Cardiac muscle cell (in vitro differentiated cells and primary cell): ENCODE data around the gene PAFAH1B1. TPM values are rescaled to one million over a fixed set of nuclear protein-coding genes. Genes with fewer than 3 reads are reported as not detected.

ENCODE experiments used
- DNase-seq, 2 donors: peaks; one replicate each; pipeline versions ENCODE4 v3.0.0 to v3.0.0-alpha.2; 2010 to 2017; ENCODE audit warnings: low read depth in 1 of 2, low spot score in 1 of 2
- H3K27ac ChIP-seq: fragments of 200-600 bp; sonication (generic); 2 replicates; pipeline ENCODE4 v1.5.1; 2016
- H3K27me3 ChIP-seq: fragments of 200-600 bp; sonication (generic); 2 replicates; pipeline ENCODE4 v1.6.0; 2016; ENCODE audit warnings: control low read depth
- H3K36me3 ChIP-seq: fragments of 200-600 bp; sonication (generic); 2 replicates; pipeline ENCODE4 v1.5.1; 2016; ENCODE audit warnings: control low read depth
- H3K4me1 ChIP-seq: fragments of 200-600 bp; sonication (generic); 2 replicates; pipeline ENCODE4 v1.8.1; 2017; ENCODE audit warnings: low read depth, mild to moderate bottlenecking, mixed run types
- H3K4me3 ChIP-seq: fragments of 200-600 bp; sonication (generic); 2 replicates; pipeline ENCODE4 v1.5.1; 2016; ENCODE audit warnings: mild to moderate bottlenecking
- H3K9me3 ChIP-seq: fragments of 200-600 bp; sonication (generic); 2 replicates; pipeline ENCODE4 v1.5.1; 2017; ENCODE audit warnings: low read depth, mild to moderate bottlenecking, control low read depth
- CTCF ChIP-seq: IDR thresholded peaks from 2 replicates; pipeline ENCODE4 v1.5.1; 2012; ENCODE audit warnings: low read depth, mild to moderate bottlenecking, low read length
- polyA plus RNA-seq: library from polyadenylated mRNA; unstranded; fragments of >200 nt; fragmentation: Nextera tagmentation; extraction: Ambion mirVana; gene quantifications from 2 replicates; pipeline ENCODE4 v1.2.1, GENCODE V29; 2016
- total RNA-seq: library from RNA; depleted of rRNA; stranded (reverse); fragments of >200 nt; gene quantifications from 2 replicates; pipeline ENCODE4 v1.2.3, GENCODE V29; 2016

PAFAH1B1 gene
- total and polyA plus RNA-seq, 2 experiments from 2014 or later = 49.3 to 79.3 TPM

- no peak for DNase-seq
- no peak overlapping the region for H3K27ac ChIP-seq
- H3K9me3 ChIP-seq = no peaks in the 10 kb centered on the region
- TF ChIP-seq CTCF = no peak
- H3K4me3 ChIP-seq = no peak overlapping the region
- no peaks in the 10 kb centered on the region for H3K4me1 ChIP-seq
- peaks cover 27% of the 10 kb centered on the region for H3K27me3 ChIP-seq
- H3K36me3 ChIP-seq = no peaks in the 10 kb centered on the region
Observed at GRCh38 chr17:2721603-2722002, 128.1 kb downstream of the PAFAH1B1 start.

- H3K36me3 ChIP-seq = no peaks in the 10 kb centered on the region
- peaks cover 27% of the 10 kb centered on the region for H3K27me3 ChIP-seq
- no peak overlapping the region for H3K4me3 ChIP-seq
- H3K9me3 ChIP-seq = no peaks in the 10 kb centered on the region
- DNase-seq = no peak
- TF ChIP-seq CTCF = no peak
- H3K4me1 ChIP-seq = no peaks in the 10 kb centered on the region
- no peak overlapping the region for H3K27ac ChIP-seq
Observed at GRCh38 chr17:2722611-2723010, 129.2 kb downstream of the PAFAH1B1 start.

- TF ChIP-seq CTCF = no peak
- Histone ChIP-seq H3K4me3 (no peak overlapping the region), H3K27me3 (peaks cover 27% of the 10 kb centered on the region), H3K36me3 (no peaks in the 10 kb centered on the region), H3K9me3 (no peaks in the 10 kb centered on the region), H3K27ac (no peak overlapping the region), H3K4me1 (no peaks in the 10 kb centered on the region)
- peak in 1 of 2 donors; percentile 40 for DNase-seq
Observed at GRCh38 chr17:2723505-2723996, 130.1 kb downstream of the PAFAH1B1 start.

- Histone ChIP-seq H3K4me1 (no peaks in the 10 kb centered on the region), H3K9me3 (no peaks in the 10 kb centered on the region), H3K27ac (no peak overlapping the region), H3K27me3 (peaks cover 27% of the 10 kb centered on the region), H3K4me3 (no peak overlapping the region), H3K36me3 (no peaks in the 10 kb centered on the region)
- TF ChIP-seq CTCF = no peak
- no peak for DNase-seq
Observed at GRCh38 chr17:2723997-2724783, 130.7 kb downstream of the PAFAH1B1 start.

- peak; percentile 48 to 73 for DNase-seq
- Histone ChIP-seq H3K36me3 (no peaks in the 10 kb centered on the region), H3K9me3 (no peaks in the 10 kb centered on the region), H3K27ac (no peak overlapping the region), H3K4me1 (no peaks in the 10 kb centered on the region), H3K4me3 (no peak overlapping the region), H3K27me3 (peaks cover 27% of the 10 kb centered on the region)
- peak; percentile 4 for TF ChIP-seq CTCF
Observed at GRCh38 chr17:2724784-2725164, 131.3 kb downstream of the PAFAH1B1 start.
